A549 (cell line): ENCODE measurements around the gene ERMARD. TPM values are rescaled to one million over a fixed set of nuclear protein-coding genes. Genes with fewer than 3 reads are reported as not detected.

Experiments
- ATAC-seq, 2 experiments: fragments of 200-7000 bp in 1 of 2; fragments of >200 bp in 1 of 2; cut with Nextera tagmentation in 1 of 2; cut with Tn5 transposase in 1 of 2; 3 replicates each; pipeline versions ENCODE4 v1.8.0 to v1.9.1; 2018 to 2020; ENCODE audit warnings: mild to moderate bottlenecking in 1 of 2, moderate library complexity in 1 of 2
- CTCF ChIA-PET: fragments of 300-600 bp; sonication (Branson Sonifier 250); formaldehyde crosslinking; extraction: SDS; loops from one replicate; lab custom pipeline; 2021; ENCODE audit warnings: antibody characterized with exemption, inconsistent platforms; lab: Yijun Ruan, JAX
- POLR2A ChIA-PET: fragments of 350-600 bp; formaldehyde crosslinking; extraction: SDS; loops from one replicate; lab custom pipeline; 2021; ENCODE audit warnings: antibody characterized with exemption, inconsistent platforms; lab: Yijun Ruan, JAX
- DNase-seq, 2 experiments: peaks; one replicate each; pipeline versions ENCODE4 v3.0.0 to v3.0.0-alpha.2; 2011 to 2016; ENCODE audit warnings: low read depth in 1 of 2, low spot score in 1 of 2
- FAIRE-seq: peaks from 2 replicates; lab custom pipeline; 2011; peaks lifted over from hg19 to GRCh38; lab: Jason Lieb, UNC
- H3K27ac ChIP-seq, 2 experiments: fragments of >200 bp; sonication (Bioruptor Twin); formaldehyde crosslinking; 3 replicates each; pipeline ENCODE4 v1.5.1; 2016 to 2017
- H3K4me1 ChIP-seq: fragments of >200 bp; sonication (Bioruptor Twin); formaldehyde crosslinking; 3 replicates; pipeline ENCODE4 v1.6.1; 2016
- H3K4me2 ChIP-seq: fragments of >200 bp; sonication (Bioruptor Twin); formaldehyde crosslinking; 3 replicates; pipeline ENCODE4 v1.6.1; 2016
- H3K4me3 ChIP-seq: fragments of >200 bp; sonication (Bioruptor Twin); formaldehyde crosslinking; 3 replicates; pipeline ENCODE4 v1.5.1; 2016
- H3K9me3 ChIP-seq: fragments of >200 bp; sonication (Bioruptor Twin); formaldehyde crosslinking; 3 replicates; pipeline ENCODE4 v1.6.1; 2016
- BCL3 ChIP-seq: fragments of >200 bp; sonication (Bioruptor Twin); formaldehyde crosslinking; IDR thresholded peaks from 3 replicates; pipeline ENCODE4 v1.6.1; 2016
- BHLHE40 ChIP-seq: IDR thresholded peaks from 2 replicates; pipeline ENCODE4 v1.6.1; 2012; ENCODE audit warnings: low read depth, low read length, inconsistent platforms
- CHD4 ChIP-seq: fragments of 200-600 bp; sonication (generic); IDR thresholded peaks from 2 replicates; pipeline ENCODE4 v1.6.1; 2016; ENCODE audit warnings: antibody characterized with exemption, mild to moderate bottlenecking, borderline replicate concordance
- EP300 ChIP-seq, 2 experiments: fragments of >200 bp; sonication (Bioruptor Twin); formaldehyde crosslinking; IDR thresholded peaks; 2 replicates in 1 of 2; 3 replicates in 1 of 2; pipeline ENCODE4 v1.6.1; 2016 to 2017
- FOSB ChIP-seq: fragments of 250-450 bp; sonication (Bioruptor Pico); IDR thresholded peaks from 2 replicates; pipeline ENCODE4 v1.5.0; 2020; ENCODE audit warnings: mild to moderate bottlenecking, moderate library complexity
- FOXS1 ChIP-seq: fragments of 250-450 bp; sonication (Bioruptor Pico); IDR thresholded peaks from 2 replicates; pipeline ENCODE4 v1.5.0; 2020; ENCODE audit warnings: mild to moderate bottlenecking, moderate library complexity
- GATA3 ChIP-seq: IDR thresholded peaks from 2 replicates; pipeline ENCODE4 v1.6.1; 2012; ENCODE audit warnings: borderline replicate concordance
- HOXA7 ChIP-seq: fragments of 250-450 bp; sonication (Bioruptor Pico); IDR thresholded peaks from 2 replicates; pipeline ENCODE4 v1.5.0; 2020; ENCODE audit warnings: mild to moderate bottlenecking, moderate library complexity
- HOXB13 ChIP-seq: fragments of 250-450 bp; sonication (Bioruptor Pico); IDR thresholded peaks from 2 replicates; pipeline ENCODE4 v1.5.0; 2020; ENCODE audit warnings: low read depth, mild to moderate bottlenecking, moderate library complexity
- JUN ChIP-seq, 2 experiments: fragments of >200 bp; sonication (Bioruptor Twin); formaldehyde crosslinking; IDR thresholded peaks; 2 replicates in 1 of 2; 3 replicates in 1 of 2; pipeline ENCODE4 v1.6.1; 2016 to 2017
- MAFK ChIP-seq: fragments of 450-650 bp; IDR thresholded peaks from 2 replicates; pipeline ENCODE4 v1.6.1; 2014; ENCODE audit not compliant: partially characterized antibody
- MAZ ChIP-seq: fragments of 150-350 bp; IDR thresholded peaks from 2 replicates; pipeline ENCODE4 v1.6.1; 2014; ENCODE audit warnings: antibody characterized with exemption, low read depth, low read length, borderline replicate concordance
- PHF8 ChIP-seq: fragments of 200-600 bp; sonication (generic); IDR thresholded peaks from 2 replicates; pipeline ENCODE4 v1.6.1; 2016; ENCODE audit warnings: low read depth, mild to moderate bottlenecking, antibody characterized with exemption, moderate library complexity, borderline replicate concordance
- RAD21 ChIP-seq, 2 experiments: fragments of >200 bp in 1 of 2; sonication (Bioruptor Twin) in 1 of 2; formaldehyde crosslinking in 1 of 2; IDR thresholded peaks in 1 of 2; conservative IDR thresholded peaks in 1 of 2; 2 replicates in 1 of 2; 3 replicates in 1 of 2; pipeline ENCODE4 v1.6.1; 2012 to 2018; ENCODE audit warnings: inconsistent platforms in 1 of 2
- RARB ChIP-seq: fragments of 250-450 bp; sonication (Bioruptor Pico); IDR thresholded peaks from 2 replicates; pipeline ENCODE4 v1.8.0; 2021; ENCODE audit warnings: mild to moderate bottlenecking, moderate library complexity
- SREBF2 ChIP-seq: fragments of 450-650 bp; IDR thresholded peaks from 2 replicates; pipeline ENCODE4 v1.6.1; 2014; ENCODE audit warnings: mild to moderate bottlenecking, moderate library complexity
- TFCP2L1 ChIP-seq: fragments of 250-450 bp; sonication (Bioruptor Pico); IDR thresholded peaks from 2 replicates; pipeline ENCODE4 v1.5.0; 2021; ENCODE audit warnings: mild to moderate bottlenecking
- ZC3H11A ChIP-seq: fragments of 450-650 bp; IDR thresholded peaks from 2 replicates; pipeline ENCODE4 v1.6.1; 2014; ENCODE audit warnings: antibody characterized with exemption, mild to moderate bottlenecking
- ZSCAN20 ChIP-seq: fragments of 250-450 bp; sonication (Bioruptor Pico); IDR thresholded peaks from 2 replicates; pipeline ENCODE4 v1.8.0; 2022; ENCODE audit warnings: mild to moderate bottlenecking, moderate library complexity
- WGBS: methylation state at CpG from one replicate; pipeline ENCODE4 v1.1.6; 2017; ENCODE audit errors: missing lambda C conversion rate; 5-methylcytosine and 5-hydroxymethylcytosine counted together
- polyA plus RNA-seq, 4 experiments: library from polyadenylated mRNA; depleted of rRNA in 3 of 4; stranded (reverse); fragments of >200 nt; fragmentation: RNase III in 1 of 4; extraction: RNeasy Plus Mini Kit Qiagen cat#74134 plus additional on column Dnase treatment in 1 of 4; gene quantifications; 2 replicates in 3 of 4; 3 replicates in 1 of 4; pipeline ENCODE4 v1.2.3, GENCODE V29; 2011 to 2017
- TF ChIP-seq, protein P1 (sequence below): IDR thresholded peaks from 2 replicates; pipeline ENCODE4 v1.6.1; 2012
- TF ChIP-seq, protein P2 (sequence below): fragments of 200-600 bp; sonication (generic); IDR thresholded peaks from 2 replicates; pipeline ENCODE4 v1.6.1; 2016; ENCODE audit warnings: antibody characterized with exemption, mild to moderate bottlenecking, moderate library complexity

The ERMARD gene
- polyA plus RNA-seq, 2 of the 4 experiments (the other 2 are of a cell fraction) = 8.5 to 22.5 TPM

DNA sequence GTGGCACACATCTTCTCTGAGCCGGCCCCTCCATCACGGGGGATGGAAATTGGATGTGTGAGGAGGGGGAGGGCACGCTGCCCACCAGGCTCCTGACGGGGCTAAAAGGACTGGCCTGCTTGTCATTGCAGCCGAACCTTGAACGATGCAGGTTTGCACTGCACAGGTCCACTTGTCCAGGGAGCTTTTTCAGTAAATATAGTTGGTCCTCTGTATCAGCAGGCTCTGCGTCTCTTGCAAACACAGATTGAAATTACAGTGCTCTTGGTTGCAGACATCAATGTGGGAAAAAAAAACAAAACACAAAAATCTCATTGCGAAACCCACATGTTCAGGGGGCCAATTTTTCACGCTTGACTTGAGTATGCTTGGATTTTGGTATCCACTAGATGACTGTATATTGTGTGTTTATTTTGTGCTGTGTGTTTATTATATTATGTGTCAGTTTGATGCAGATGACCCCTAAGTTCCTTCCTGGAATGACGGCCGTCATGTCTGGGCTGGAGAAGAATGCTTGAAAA, 29.2 kb downstream of the ERMARD start (continued):
- TF ChIP-seq, protein P1, sequence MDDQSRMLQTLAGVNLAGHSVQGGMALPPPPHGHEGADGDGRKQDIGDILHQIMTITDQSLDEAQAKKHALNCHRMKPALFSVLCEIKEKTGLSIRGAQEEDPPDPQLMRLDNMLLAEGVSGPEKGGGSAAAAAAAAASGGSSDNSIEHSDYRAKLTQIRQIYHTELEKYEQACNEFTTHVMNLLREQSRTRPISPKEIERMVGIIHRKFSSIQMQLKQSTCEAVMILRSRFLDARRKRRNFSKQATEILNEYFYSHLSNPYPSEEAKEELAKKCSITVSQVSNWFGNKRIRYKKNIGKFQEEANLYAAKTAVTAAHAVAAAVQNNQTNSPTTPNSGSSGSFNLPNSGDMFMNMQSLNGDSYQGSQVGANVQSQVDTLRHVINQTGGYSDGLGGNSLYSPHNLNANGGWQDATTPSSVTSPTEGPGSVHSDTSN = no peak
- TF ChIP-seq PHF8 = no peak
- no peak for TF ChIP-seq FOXS1 (CRISPR knock-in tag)
- TF ChIP-seq MAFK = no peak
- no peak for TF ChIP-seq RAD21 (conservative IDR thresholded peaks at IDR 0.05 in 1 of 2, IDR thresholded peaks at IDR 0.05 in 1 of 2)
- no peak for TF ChIP-seq BCL3
- TF ChIP-seq TFCP2L1 (CRISPR knock-in tag) = no peak

- Histone ChIP-seq H3K27ac (no peak overlapping the region), H3K9me3 (no peaks in the 10 kb centered on the region), H3K4me2 (no peak overlapping the region), H3K4me1 (no peaks in the 10 kb centered on the region), H3K4me3 (no peak overlapping the region)
- ChIA-PET CTCF (no interaction called here), POLR2A (no interaction called here)
- ATAC-seq (no peak), FAIRE-seq (no peak), DNase-seq (no peak)
- TF ChIP-seq MAZ (no peak), RAD21 (conservative IDR thresholded peaks at IDR 0.05 in 1 of 2, IDR thresholded peaks at IDR 0.05 in 1 of 2) (no peak), EP300 (IDR thresholded peaks at IDR 0.05) (no peak), HOXA7 (CRISPR knock-in tag) (no peak), SREBF2 (no peak), JUN (IDR thresholded peaks at IDR 0.05) (no peak), ZSCAN20 (no peak)
- TF ChIP-seq, protein P2, sequence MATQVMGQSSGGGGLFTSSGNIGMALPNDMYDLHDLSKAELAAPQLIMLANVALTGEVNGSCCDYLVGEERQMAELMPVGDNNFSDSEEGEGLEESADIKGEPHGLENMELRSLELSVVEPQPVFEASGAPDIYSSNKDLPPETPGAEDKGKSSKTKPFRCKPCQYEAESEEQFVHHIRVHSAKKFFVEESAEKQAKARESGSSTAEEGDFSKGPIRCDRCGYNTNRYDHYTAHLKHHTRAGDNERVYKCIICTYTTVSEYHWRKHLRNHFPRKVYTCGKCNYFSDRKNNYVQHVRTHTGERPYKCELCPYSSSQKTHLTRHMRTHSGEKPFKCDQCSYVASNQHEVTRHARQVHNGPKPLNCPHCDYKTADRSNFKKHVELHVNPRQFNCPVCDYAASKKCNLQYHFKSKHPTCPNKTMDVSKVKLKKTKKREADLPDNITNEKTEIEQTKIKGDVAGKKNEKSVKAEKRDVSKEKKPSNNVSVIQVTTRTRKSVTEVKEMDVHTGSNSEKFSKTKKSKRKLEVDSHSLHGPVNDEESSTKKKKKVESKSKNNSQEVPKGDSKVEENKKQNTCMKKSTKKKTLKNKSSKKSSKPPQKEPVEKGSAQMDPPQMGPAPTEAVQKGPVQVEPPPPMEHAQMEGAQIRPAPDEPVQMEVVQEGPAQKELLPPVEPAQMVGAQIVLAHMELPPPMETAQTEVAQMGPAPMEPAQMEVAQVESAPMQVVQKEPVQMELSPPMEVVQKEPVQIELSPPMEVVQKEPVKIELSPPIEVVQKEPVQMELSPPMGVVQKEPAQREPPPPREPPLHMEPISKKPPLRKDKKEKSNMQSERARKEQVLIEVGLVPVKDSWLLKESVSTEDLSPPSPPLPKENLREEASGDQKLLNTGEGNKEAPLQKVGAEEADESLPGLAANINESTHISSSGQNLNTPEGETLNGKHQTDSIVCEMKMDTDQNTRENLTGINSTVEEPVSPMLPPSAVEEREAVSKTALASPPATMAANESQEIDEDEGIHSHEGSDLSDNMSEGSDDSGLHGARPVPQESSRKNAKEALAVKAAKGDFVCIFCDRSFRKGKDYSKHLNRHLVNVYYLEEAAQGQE = no peak
- TF ChIP-seq, protein P1 = no peak
- WGBS = 68% methylated on average over 3 of the region's 8 CpGs
Measured at GRCh38 chr6:169782966-169783365, 31.5 kb downstream of the ERMARD start.

DNA sequence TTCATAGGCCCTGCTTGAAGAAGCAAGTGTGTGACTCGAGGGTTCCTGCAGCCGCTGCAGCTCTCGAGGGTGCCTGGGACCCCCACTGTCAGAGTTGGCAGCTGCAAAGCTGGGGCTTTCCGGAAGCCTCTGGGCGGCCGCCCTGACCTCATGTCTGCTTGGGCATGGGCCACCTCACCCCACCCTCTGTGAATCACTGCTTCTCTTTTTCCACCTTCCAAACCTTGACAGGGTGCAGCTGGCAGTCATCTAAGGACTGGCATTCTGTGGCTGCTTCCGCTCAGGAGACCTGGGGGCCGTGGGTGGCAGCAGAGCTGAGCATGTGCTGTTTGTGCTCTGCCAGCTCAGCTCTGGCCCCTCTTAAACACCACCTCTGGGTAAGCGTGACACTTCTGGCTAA, 32.0 kb downstream of the ERMARD start:
- FAIRE-seq = no peak
- H3K9me3 ChIP-seq = no peaks in the 10 kb centered on the region
- TF ChIP-seq, protein P2 = no peak
- TF ChIP-seq RARB (CRISPR knock-in tag) = no peak
- TF ChIP-seq GATA3 = no peak
- no peak for TF ChIP-seq HOXB13 (CRISPR knock-in tag)
- no peak for TF ChIP-seq TFCP2L1 (CRISPR knock-in tag)
- TF ChIP-seq, protein P1 = no peak
- no peak for TF ChIP-seq FOSB (CRISPR knock-in tag)
- no peak for TF ChIP-seq ZC3H11A
- TF ChIP-seq CHD4 = no peak
- no peak for TF ChIP-seq BHLHE40

More for the DNA sequence above, 32.0 kb downstream of the ERMARD start:
- ChIA-PET CTCF (no interaction called here), POLR2A (no interaction called here)
- Histone ChIP-seq H3K4me2 (no peak overlapping the region), H3K4me1 (no peaks in the 10 kb centered on the region), H3K4me3 (no peak overlapping the region), H3K27ac (no peak overlapping the region)
- DNase-seq (no peak), ATAC-seq (no peak)
- WGBS = 71% methylated on average over 9 of the region's 9 CpGs
